GM18498 (cell line): ENCODE measurements around the gene CATSPERZ.
A peak's percentile ranks its signal among the peaks of the same experiment; 100 is the strongest.

Source experiments
- ATAC-seq: cut with Tn5 transposase; IDR thresholded peaks from one replicate; pipeline ENCODE4 v1.9.1; 2021; ENCODE audit warnings: mild to moderate bottlenecking, moderate library complexity; ENCODE audit not compliant: unreplicated experiment

CATSPERZ gene

DNA sequence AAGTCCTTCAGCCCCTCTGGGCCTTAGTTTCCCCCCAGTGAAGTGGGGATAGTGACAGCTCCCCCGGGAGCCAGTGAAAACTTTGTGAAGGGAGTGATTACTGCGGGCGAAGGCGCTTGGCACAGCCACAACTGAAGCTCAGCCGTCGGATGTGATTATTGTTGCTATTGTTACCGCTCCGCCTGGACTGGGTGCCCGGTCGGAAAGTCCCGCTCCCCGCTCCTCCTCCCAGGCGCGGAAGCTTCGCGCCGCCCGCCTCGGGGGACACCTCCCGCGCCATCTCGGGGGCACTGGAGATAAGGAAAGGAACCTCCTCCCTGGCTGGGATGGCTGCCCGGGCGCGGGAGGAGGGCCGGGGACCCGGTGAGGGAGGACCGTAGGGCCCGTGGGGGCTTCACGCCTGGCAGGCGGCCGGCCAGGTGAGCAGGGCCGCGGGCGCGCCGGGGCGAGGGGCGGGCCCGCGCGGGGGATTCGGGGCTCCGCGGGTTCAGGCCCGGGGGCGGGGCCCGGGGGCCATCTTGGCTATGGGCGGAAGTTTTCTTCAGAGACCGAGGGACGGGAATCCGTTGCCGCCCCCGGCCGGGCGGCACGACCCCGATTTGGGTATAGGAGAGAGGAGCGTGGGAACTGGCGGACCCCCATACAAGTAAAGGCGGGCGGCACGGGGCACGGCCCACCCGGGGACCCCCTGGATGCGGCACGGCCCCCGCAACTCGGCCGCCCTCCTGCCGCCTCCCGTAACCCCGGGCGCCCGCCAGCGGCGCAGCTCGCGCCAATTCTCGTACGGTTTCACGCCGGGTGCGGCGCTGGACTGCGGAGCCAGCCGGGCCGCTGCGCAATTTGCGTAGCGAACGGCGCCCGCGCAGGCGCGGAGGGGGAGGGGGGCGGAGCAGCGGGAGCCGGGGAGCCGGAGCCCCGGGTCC is 14.9 kb upstream of the CATSPERZ start, which contains the start of gene GPR137:
Gene GPR137 (plus strand): TSS at position 887 of the 923 bp plus-strand sequence. CDS start 677 bp downstream, outside the sequence.
- ATAC-seq = peak; percentile 62

GRCh38 chr11:64285885-64286800 is 14.0 kb upstream of the CATSPERZ start:
- ATAC-seq = no peak

- ATAC-seq = no peak
Observed at GRCh38 chr11:64286801-64287159, 13.4 kb upstream of the CATSPERZ start.

DNA sequence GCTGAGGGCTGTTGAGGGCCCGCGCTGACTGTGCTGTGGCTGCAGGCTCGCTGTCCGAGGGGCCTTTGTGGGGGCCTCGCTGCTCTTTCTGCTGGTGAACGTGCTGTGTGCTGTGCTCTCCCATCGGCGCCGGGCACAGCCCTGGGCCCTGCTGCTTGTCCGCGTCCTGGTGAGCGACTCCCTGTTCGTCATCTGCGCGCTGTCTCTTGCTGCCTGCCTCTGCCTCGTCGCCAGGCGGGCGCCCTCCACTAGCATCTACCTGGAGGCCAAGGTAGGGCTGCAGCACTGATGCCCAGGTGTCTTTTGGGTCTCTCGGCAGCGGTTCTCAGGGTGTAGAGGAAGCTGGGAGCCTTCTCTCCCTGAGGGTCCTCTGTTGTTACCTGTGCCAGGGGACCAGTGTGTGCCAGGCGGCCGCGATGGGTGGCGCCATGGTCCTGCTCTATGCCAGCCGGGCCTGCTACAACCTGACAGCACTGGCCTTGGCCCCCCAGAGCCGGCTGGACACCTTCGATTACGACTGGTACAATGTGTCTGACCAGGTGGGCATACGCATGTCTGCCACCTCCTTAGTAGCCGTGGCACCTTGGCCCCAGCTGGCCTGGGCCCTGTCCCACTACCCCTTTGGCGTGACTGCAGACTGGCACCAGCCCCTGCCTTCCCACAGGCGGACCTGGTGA is 12.3 kb upstream of the CATSPERZ start:
- no peak for ATAC-seq

- ATAC-seq = no peak
Observed at GRCh38 chr11:64288353-64288750, 11.8 kb upstream of the CATSPERZ start.

GRCh38 chr11:64289002-64289564 is 11.1 kb upstream of the CATSPERZ start:
- ATAC-seq = no peak

DNA sequence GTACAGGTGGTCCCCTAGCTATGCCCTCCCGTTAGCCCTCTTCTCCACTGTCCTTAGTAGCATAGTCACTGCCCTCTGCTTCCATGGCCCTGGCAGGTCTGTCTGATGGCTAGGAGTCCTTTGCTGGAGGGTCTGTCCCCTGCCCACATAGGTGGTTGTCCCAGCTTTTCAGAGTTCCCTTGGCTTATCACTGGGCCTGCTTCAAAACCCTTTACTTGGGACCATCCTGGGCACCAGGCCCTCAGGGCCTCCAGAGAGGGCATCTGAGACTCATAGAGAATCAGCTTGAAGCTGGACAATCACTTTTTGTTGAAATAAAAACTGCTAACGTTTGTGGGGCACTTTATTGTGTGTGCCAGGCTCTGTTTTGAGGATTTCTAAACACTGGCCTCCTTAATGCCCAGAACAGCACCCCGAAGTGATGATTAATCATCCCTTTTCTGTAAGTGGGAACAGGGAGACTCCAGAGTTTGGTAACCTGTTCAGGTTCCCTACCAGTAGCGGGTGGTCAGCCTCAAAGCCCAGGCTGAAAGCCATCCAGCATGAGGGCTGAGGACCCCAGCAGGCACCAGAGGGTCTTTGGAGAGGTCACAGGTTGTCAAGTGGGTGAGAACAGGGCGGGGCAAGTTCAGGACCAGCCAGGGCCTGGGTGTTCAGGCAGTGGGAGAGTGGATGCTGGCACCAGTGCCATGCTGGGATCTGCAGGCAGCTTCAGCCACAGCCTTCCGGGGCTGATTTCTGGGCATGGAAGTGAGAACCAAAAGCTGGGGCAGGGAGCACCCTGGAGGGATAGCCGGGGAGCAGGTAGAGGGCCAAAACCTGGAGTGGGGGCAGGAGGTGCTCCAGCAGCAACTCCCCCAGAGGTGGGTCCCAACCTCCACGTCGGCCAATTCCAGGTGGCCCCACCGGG is 9.6 kb upstream of the CATSPERZ start:
- no peak for ATAC-seq

DNA sequence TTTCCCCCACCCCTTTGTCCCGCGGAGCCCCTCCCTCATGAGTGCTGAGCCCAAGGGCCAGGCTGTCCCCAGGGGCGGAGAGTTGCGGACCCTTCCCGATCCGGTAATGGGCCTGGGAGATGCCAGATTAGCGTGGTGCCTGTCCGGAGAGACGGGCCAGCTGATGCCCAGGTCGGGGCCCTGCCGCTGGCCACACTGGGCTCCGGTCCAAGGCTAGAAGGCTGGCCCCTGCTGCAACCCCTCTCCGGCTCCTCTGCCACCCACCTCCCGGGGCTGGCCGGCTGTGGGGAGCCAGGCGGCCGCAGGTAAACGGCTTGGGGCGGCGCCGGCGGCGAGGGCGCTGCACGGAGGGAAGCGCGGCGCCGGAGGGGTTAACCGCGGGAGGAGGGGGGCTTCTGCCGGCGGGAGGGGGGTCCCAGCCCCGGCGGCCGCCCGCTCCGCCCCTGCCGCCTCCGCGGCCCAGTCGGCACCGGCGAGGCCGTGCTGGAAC is 8.9 kb upstream of the CATSPERZ start, which contains the start of gene KCNK4:
Gene KCNK4 (plus strand): TSS at position 41 of the 490 bp plus-strand sequence. CDS start 1,717 bp downstream, outside the sequence.
- no peak for ATAC-seq

- ATAC-seq = no peak
Observed at GRCh38 chr11:64291752-64292459, 8.3 kb upstream of the CATSPERZ start.

GRCh38 chr11:64292460-64293254 is 7.5 kb upstream of the CATSPERZ start:
- ATAC-seq = no peak

DNA sequence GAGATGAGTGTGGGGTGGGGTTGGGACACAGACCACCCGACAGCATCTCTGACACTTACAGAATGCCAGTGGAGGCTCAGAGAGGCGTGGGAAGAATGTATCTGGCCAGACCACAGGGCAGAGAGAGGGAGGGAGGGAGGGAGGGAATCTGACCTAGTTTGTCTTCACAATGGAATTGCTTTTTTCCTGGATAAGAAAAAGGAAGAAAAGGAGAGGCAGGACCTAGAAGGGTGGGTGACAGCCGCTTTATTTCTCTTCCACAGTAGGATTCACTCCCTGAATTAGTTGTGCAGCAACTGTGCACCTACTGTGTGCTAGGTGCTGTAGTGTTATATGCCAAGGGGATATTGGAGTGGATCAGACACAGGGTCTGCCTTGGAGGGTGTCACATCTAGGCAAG is 5.4 kb upstream of the CATSPERZ start:
- ATAC-seq = no peak

DNA sequence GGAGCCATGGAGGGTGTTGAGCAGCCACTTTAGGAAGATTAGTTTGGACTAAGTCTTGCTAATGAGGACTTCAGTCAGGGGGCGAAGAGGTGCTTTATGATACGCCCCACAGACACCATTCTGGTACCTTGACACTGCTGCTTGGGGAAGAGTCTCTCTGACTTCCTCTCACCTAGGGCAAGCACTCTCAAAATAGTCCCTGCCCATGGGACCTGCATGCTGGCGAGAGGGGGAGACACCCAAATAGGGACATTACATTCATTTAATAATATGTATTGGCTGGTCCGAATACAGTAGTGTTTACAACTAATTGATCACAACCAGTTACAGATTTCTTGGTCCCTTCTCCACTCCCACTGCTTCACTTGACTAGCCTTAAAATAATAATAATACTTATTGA is 4.4 kb upstream of the CATSPERZ start:
- no peak for ATAC-seq

GRCh38 chr11:64296236-64296635 is 3.9 kb upstream of the CATSPERZ start:
- no peak for ATAC-seq

DNA sequence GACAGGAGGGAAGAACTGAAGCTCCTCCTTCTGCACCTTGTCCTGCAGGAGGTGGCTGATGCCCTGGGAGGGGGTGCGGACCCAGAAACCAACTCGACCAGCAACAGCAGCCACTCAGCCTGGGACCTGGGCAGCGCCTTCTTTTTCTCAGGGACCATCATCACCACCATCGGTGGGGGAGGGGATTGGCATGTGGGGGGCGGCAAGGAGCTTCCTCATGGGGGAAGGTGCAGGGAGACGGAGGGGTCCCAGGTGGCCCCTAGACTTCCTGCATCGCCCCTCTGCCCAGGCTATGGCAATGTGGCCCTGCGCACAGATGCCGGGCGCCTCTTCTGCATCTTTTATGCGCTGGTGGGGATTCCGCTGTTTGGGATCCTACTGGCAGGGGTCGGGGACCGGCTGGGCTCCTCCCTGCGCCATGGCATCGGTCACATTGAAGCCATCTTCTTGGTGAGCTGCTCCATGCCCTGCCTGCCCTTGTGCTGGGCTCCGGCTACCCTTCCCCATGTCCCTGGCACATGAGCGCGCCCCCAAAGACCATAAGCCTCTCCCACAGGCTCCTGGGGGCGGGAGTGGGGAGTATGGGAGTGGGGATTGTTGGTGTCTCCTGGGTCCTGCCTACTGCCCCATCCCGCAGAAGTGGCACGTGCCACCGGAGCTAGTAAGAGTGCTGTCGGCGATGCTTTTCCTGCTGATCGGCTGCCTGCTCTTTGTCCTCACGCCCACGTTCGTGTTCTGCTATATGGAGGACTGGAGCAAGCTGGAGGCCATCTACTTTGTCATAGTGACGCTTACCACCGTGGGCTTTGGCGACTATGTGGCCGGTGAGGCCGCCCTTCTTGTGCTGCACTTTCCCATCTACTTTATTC is 3.1 kb upstream of the CATSPERZ start:
- no peak for ATAC-seq

GRCh38 chr11:64297699-64298358 is 2.3 kb upstream of the CATSPERZ start:
- ATAC-seq = no peak
